K562 (cell line): ENCODE measurements around the gene RRBP1. TPM values are rescaled to one million over a fixed set of nuclear protein-coding genes. Genes with fewer than 3 reads are reported as not detected.

ENCODE experiments used
- ATAC-seq: fragments of 200-7000 bp; cut with Tn5 transposase; 3 replicates; pipeline ENCODE4 v1.9.1; 2020; ENCODE audit warnings: moderate library complexity
- BruUV-seq: library from RNA; stranded (reverse); fragments of 400-500 nt; replicated peaks from 2 replicates; lab custom pipeline; 2021; lab: Mats Ljungman, UMichigan
- CTCF ChIA-PET: fragments of 300-600 bp; formaldehyde crosslinking; extraction: SDS; loops from one replicate; lab custom pipeline; 2021; ENCODE audit warnings: low intra/inter-chr PET ratio; lab: Yijun Ruan, JAX
- POLR2A ChIA-PET: fragments of 300-600, 350-650 bp; sonication (Branson Sonifier 250); formaldehyde crosslinking; extraction: SDS; loops from one replicate; lab custom pipeline; 2021; ENCODE audit warnings: antibody characterized with exemption, inconsistent platforms; lab: Yijun Ruan, JAX
- DNase-seq, 4 experiments: peaks; one replicate each; pipeline versions ENCODE4 v3.0.0 to v3.0.0-alpha.2; 2011 to 2018; ENCODE audit warnings: low spot score in 3 of 4, mixed read lengths in 3 of 4; ENCODE audit errors: extremely low read depth in 1 of 4
- FAIRE-seq: peaks from 2 replicates; lab custom pipeline; 2011; peaks lifted over from hg19 to GRCh38; lab: Jason Lieb, UNC
- H2AFZ ChIP-seq: 2 replicates; pipeline ENCODE4 v1.6.0; 2011; ENCODE audit warnings: low read depth, low read length, control low read depth, inconsistent platforms
- H3K27ac ChIP-seq: fragments of 200-600 bp; 3 replicates; pipeline ENCODE4 v1.8.0; 2011; ENCODE audit warnings: low read depth, mild to moderate bottlenecking, control low read depth, inconsistent platforms, low read length, moderate library complexity, mixed read lengths; ENCODE audit errors: extremely low read depth
- H3K27me3 ChIP-seq, 2 experiments: fragments of 300-600 bp in 1 of 2; 2 replicates in 1 of 2; 3 replicates in 1 of 2; pipeline versions ENCODE4 v1.6.0 to v1.8.0; 2011; ENCODE audit warnings: inconsistent platforms in 2 of 2, low read length in 2 of 2, mild to moderate bottlenecking in 1 of 2, mixed read lengths in 1 of 2, moderate library complexity in 1 of 2; ENCODE audit not compliant: control insufficient read depth in 2 of 2, insufficient read depth in 2 of 2
- H3K36me3 ChIP-seq: fragments of 300-600 bp; 3 replicates; pipeline ENCODE4 v1.8.0; 2011; ENCODE audit warnings: mild to moderate bottlenecking, low read length, inconsistent platforms; ENCODE audit not compliant: control insufficient read depth, insufficient read depth
- H3K4me1 ChIP-seq, 2 experiments: fragments of 200-600 bp in 1 of 2; replicated peaks in 1 of 2; 2 replicates in 1 of 2; 3 replicates in 1 of 2; pipeline versions ENCODE4 v1.5.1 to v1.8.0; 2011; ENCODE audit warnings: inconsistent platforms in 2 of 2, low read length in 2 of 2, mild to moderate bottlenecking in 1 of 2, mixed read lengths in 1 of 2, moderate library complexity in 1 of 2; ENCODE audit not compliant: control insufficient read depth in 2 of 2, insufficient read depth in 2 of 2
- H3K4me2 ChIP-seq: 2 replicates; pipeline ENCODE4 v1.6.1; 2011; ENCODE audit warnings: low read length, control low read depth, inconsistent platforms, mixed read lengths; ENCODE audit not compliant: insufficient read depth
- H3K4me3 ChIP-seq: fragments of 200-600 bp; sonication (generic), shearing (Covaris generic); 2 replicates; pipeline ENCODE4 v1.5.1; 2016; ENCODE audit warnings: control low read depth, inconsistent platforms
- H3K79me2 ChIP-seq: fragments of 200-600 bp; 3 replicates; pipeline ENCODE4 v1.8.0; 2011; ENCODE audit warnings: low read length, inconsistent platforms; ENCODE audit not compliant: control insufficient read depth, insufficient read depth
- H3K9ac ChIP-seq, 2 experiments: 2 replicates each; pipeline versions ENCODE4 v1.6.0 to v1.6.1; 2011; ENCODE audit warnings: low read depth in 2 of 2, low read length in 2 of 2, control low read depth in 1 of 2, inconsistent platforms in 1 of 2, mild to moderate bottlenecking in 1 of 2, mixed read lengths in 1 of 2; ENCODE audit not compliant: insufficient read depth in 1 of 2
- H3K9me1 ChIP-seq: one replicate; pipeline ENCODE4 v1.6.0; 2011; ENCODE audit warnings: inconsistent platforms, mild to moderate bottlenecking, low read length, moderate library complexity; ENCODE audit not compliant: control insufficient read depth, insufficient read depth
- H3K9me3 ChIP-seq: replicated peaks from 2 replicates; pipeline ENCODE4 v1.5.1; 2011; ENCODE audit warnings: low read depth, low read length, inconsistent platforms; ENCODE audit not compliant: control insufficient read depth, insufficient read depth
- H4K20me1 ChIP-seq: replicated peaks from 2 replicates; pipeline ENCODE4 v1.6.1; 2011; ENCODE audit warnings: low read length, inconsistent platforms, mixed read lengths; ENCODE audit not compliant: control insufficient read depth, insufficient read depth
- ARID1B ChIP-seq: fragments of 450-650 bp; IDR thresholded peaks from 2 replicates; pipeline ENCODE4 v1.6.1; 2016; ENCODE audit warnings: antibody characterized with exemption, mild to moderate bottlenecking, inconsistent platforms
- HNRNPUL1 ChIP-seq: fragments of 200-400 bp; formaldehyde crosslinking; IDR thresholded peaks from 2 replicates; pipeline ENCODE4 v1.6.1; 2017; ENCODE audit warnings: low read length
- KLF10 ChIP-seq: fragments of 250-450 bp; sonication (Bioruptor Pico); IDR thresholded peaks from 2 replicates; pipeline ENCODE4 v1.6.1; 2021; ENCODE audit warnings: matching md5 sums
- KLF13 ChIP-seq: fragments of 450-650 bp; IDR thresholded peaks from 2 replicates; pipeline ENCODE4 v1.6.1; 2016; ENCODE audit warnings: missing genetic modification characterization, low read depth, mild to moderate bottlenecking, missing compliant biosample characterization, moderate library complexity, borderline replicate concordance
- KLF16 ChIP-seq: IDR thresholded peaks from 2 replicates; pipeline ENCODE4 v1.6.1; 2016; ENCODE audit warnings: antibody characterized with exemption
- NFIX ChIP-seq: fragments of 250-450 bp; sonication (Bioruptor Pico); IDR thresholded peaks from 2 replicates; pipeline ENCODE4 v1.4.0; 2020; ENCODE audit warnings: low read depth, mild to moderate bottlenecking, moderate library complexity
- NR2C2 ChIP-seq, 2 experiments: fragments of 200-800 bp in 1 of 2; sonication (Bioruptor generic) in 1 of 2; sonication (generic) in 1 of 2; formaldehyde crosslinking in 1 of 2; IDR thresholded peaks; 2 replicates each; pipeline versions ENCODE4 v1.6.1 to v1.8.0; 2016 to 2022; ENCODE audit warnings: mild to moderate bottlenecking in 1 of 2, missing compliant biosample characterization in 1 of 2, missing genetic modification characterization in 1 of 2, missing genetic modification reagents in 1 of 2
- RHOXF2B ChIP-seq: fragments of 250-450 bp; sonication (Bioruptor Pico); conservative IDR thresholded peaks from 2 replicates; pipeline ENCODE4 v1.5.1; 2021
- SIN3B ChIP-seq: fragments of 450-650 bp; IDR thresholded peaks from 2 replicates; pipeline ENCODE4 v1.6.1; 2017; ENCODE audit warnings: low read depth, mild to moderate bottlenecking, moderate library complexity
- SREBF1 ChIP-seq: fragments of 150-350 bp; IDR thresholded peaks from 2 replicates; pipeline ENCODE4 v1.6.1; 2014; ENCODE audit warnings: antibody characterized with exemption, low read depth, low read length, borderline replicate concordance
- ZBTB17 ChIP-seq: fragments of 450-650 bp; formaldehyde crosslinking; IDR thresholded peaks from 2 replicates; pipeline ENCODE4 v1.4.0; 2020; ENCODE audit warnings: mild to moderate bottlenecking
- ZC3H4 ChIP-seq: sonication (generic); formaldehyde crosslinking; IDR thresholded peaks from 2 replicates; pipeline ENCODE4 v1.9.0; 2021; ENCODE audit warnings: missing genetic modification reagents, borderline replicate concordance
- ZNF140 ChIP-seq: fragments of 250-450 bp; sonication (Bioruptor Pico); IDR thresholded peaks from 2 replicates; pipeline ENCODE4 v1.8.0; 2021; ENCODE audit warnings: moderate library complexity, mild to moderate bottlenecking, inconsistent platforms
- ZNF324 ChIP-seq: fragments of 250-450 bp; sonication (Bioruptor Pico); IDR thresholded peaks from 2 replicates; pipeline ENCODE4 v1.4.0; 2020; ENCODE audit warnings: mild to moderate bottlenecking
- ZNF431 ChIP-seq: sonication (generic); formaldehyde crosslinking; IDR thresholded peaks from 2 replicates; pipeline ENCODE4 v1.8.0; 2022; ENCODE audit warnings: mild to moderate bottlenecking, missing genetic modification reagents
- ZNF57 ChIP-seq: fragments of 450-650 bp; formaldehyde crosslinking; IDR thresholded peaks from 2 replicates; pipeline ENCODE4 v1.4.0; 2020; ENCODE audit warnings: mild to moderate bottlenecking, moderate library complexity
- ZNF77 ChIP-seq: fragments of 250-450 bp; sonication (Bioruptor Pico); IDR thresholded peaks from 2 replicates; pipeline ENCODE4 v1.5.0; 2020
- WGBS: fragments of 100-300 bp; shearing (Covaris generic); methylation state at CpG from one replicate; pipeline ENCODE4 v1.1.6; 2016; ENCODE audit warnings: low coverage, mixed read lengths; ENCODE audit not compliant: insufficient coverage; ENCODE audit errors: missing lambda C conversion rate; 5-methylcytosine and 5-hydroxymethylcytosine counted together
- in situ Hi-C: fragments of 300-500 bp; cut with MboI; formaldehyde crosslinking; loops from 4 replicates; pipeline ENCODE4 v1.15.0; 2018; ENCODE audit warnings: inconsistent platforms, mixed read lengths
- intact Hi-C: fragments of 100-400 bp; cut with micrococcal nuclease; formaldehyde crosslinking; loops from 2 replicates; pipeline ENCODE4 v1.14.2; 2022
- polyA plus RNA-seq, 8 experiments: library from polyadenylated mRNA; depleted of rRNA in 4 of 8; stranded (reverse) in 5 of 8; unstranded in 3 of 8; fragments of >200 nt; fragmentation: Nextera tagmentation in 2 of 8; fragmentation: Illumina TruSeq in 1 of 8; extraction: Ambion mirVana in 2 of 8; extraction: Trizol in 1 of 8; gene quantifications; 2 replicates each; pipeline versions ENCODE4 v1.2.1 to v1.2.3, GENCODE V29; 2011 to 2014; ENCODE audit warnings: inconsistent platforms in 1 of 8, missing spikeins in 1 of 8
- total RNA-seq, 7 experiments: library from RNA; depleted of rRNA in 6 of 7; stranded (reverse); fragments of >200 nt in 6 of 7; fragmentation: Illumina TruSeq in 2 of 7; extraction: Trizol in 2 of 7; gene quantifications; 2 replicates each; pipeline versions ENCODE4 v1.2.1 to v1.2.3, GENCODE V29; 2011 to 2021; ENCODE audit warnings: low replicate concordance in 1 of 7
- TF ChIP-seq, protein P1 (sequence below), 2 experiments: fragments of 250-450 bp in 1 of 2; fragments of 450-650 bp in 1 of 2; sonication (Bioruptor Pico) in 1 of 2; IDR thresholded peaks; 2 replicates each; pipeline versions ENCODE4 v1.6.1 to v1.8.0; 2016 to 2021; ENCODE audit warnings: mild to moderate bottlenecking in 2 of 2, moderate library complexity in 2 of 2, missing compliant biosample characterization in 1 of 2, missing genetic modification characterization in 1 of 2
- TF ChIP-seq, protein P2 (sequence below): fragments of 450-650 bp; formaldehyde crosslinking; IDR thresholded peaks from 2 replicates; pipeline ENCODE4 v1.4.0; 2020; ENCODE audit warnings: mild to moderate bottlenecking
- TF ChIP-seq, protein P3 (sequence below): fragments of 450-650 bp; formaldehyde crosslinking; conservative IDR thresholded peaks from 2 replicates; pipeline ENCODE4 v1.4.0; 2022; ENCODE audit warnings: mild to moderate bottlenecking, missing genetic modification characterization

Gene RRBP1
- total and polyA plus RNA-seq, 9 of the 15 experiments (the other 6 are each of a cell fraction or from before 2014, with no cell fraction given): 0.84 to 32.0 (median 17.6) TPM

DNA sequence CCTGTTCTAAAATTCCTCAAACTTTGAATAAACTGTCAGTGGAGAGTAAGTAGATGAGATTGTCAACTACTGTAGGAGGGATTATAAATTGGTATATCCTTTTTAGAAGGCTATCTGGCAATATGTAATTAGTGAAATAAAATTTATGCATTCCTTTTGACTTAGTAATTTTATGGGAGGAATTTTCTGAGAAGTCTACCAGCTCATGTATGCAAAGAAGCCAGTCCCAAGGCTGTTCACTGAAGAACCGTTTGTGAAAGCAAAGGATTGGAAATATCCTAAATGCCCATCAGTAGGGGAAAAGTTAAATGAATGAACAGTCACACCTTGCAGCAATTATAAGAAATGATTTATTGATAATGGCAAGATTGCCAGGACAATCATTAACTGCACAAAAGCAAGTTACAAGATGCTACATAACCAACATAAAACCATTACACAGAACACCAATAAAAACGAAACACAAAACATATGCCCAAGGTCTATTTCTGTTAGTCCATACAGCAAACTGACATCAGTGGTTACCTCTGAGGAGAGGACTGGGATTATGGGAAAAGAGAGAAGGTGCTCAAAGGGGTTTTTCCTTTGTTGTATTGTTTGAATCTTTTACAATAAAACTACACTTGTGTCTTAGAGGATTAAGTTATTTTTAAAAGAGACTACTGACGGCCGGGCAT lies 116.7 kb downstream of the RRBP1 start:
- H3K4me1 ChIP-seq: peaks cover 6 to 15% of the 10 kb centered on the region in 2 experiments; a peak in 4 of 5 replicates
- ATAC-seq: no peak
- TF ChIP-seq NR2C2 (CRISPR knock-in tag; IDR thresholded peaks at IDR 0.05) (no peak), NR2C2 (tag; IDR thresholded peaks at IDR 0.05) (no peak), ZNF57 (CRISPR knock-in tag) (no peak), ZC3H4 (CRISPR knock-in tag) (no peak), SREBF1 (no peak), KLF16 (no peak), ARID1B (no peak), HNRNPUL1 (no peak), SIN3B (no peak), ZNF77 (no peak), ZNF140 (CRISPR knock-in tag) (no peak), ZNF324 (CRISPR knock-in tag) (no peak), RHOXF2B (CRISPR knock-in tag) (no peak), ZBTB17 (CRISPR knock-in tag) (no peak), KLF13 (tag) (no peak), ZNF431 (CRISPR knock-in tag) (no peak), NFIX (CRISPR knock-in tag) (no peak), KLF10 (no peak)
- TF ChIP-seq, protein P1, sequence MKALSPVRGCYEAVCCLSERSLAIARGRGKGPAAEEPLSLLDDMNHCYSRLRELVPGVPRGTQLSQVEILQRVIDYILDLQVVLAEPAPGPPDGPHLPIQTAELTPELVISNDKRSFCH (CRISPR knock-in tag; IDR thresholded peaks at IDR 0.05): no peak
- TF ChIP-seq, protein P1 (tag; IDR thresholded peaks at IDR 0.05): no peak
- TF ChIP-seq, protein P2, sequence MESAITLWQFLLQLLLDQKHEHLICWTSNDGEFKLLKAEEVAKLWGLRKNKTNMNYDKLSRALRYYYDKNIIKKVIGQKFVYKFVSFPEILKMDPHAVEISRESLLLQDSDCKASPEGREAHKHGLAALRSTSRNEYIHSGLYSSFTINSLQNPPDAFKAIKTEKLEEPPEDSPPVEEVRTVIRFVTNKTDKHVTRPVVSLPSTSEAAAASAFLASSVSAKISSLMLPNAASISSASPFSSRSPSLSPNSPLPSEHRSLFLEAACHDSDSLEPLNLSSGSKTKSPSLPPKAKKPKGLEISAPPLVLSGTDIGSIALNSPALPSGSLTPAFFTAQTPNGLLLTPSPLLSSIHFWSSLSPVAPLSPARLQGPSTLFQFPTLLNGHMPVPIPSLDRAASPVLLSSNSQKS (CRISPR knock-in tag): no peak
- TF ChIP-seq, protein P3, sequence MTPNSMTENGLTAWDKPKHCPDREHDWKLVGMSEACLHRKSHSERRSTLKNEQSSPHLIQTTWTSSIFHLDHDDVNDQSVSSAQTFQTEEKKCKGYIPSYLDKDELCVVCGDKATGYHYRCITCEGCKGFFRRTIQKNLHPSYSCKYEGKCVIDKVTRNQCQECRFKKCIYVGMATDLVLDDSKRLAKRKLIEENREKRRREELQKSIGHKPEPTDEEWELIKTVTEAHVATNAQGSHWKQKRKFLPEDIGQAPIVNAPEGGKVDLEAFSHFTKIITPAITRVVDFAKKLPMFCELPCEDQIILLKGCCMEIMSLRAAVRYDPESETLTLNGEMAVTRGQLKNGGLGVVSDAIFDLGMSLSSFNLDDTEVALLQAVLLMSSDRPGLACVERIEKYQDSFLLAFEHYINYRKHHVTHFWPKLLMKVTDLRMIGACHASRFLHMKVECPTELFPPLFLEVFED (CRISPR knock-in tag): no peak
- no peaks in the 10 kb centered on the region for H4K20me1 ChIP-seq
- H3K4me2 ChIP-seq: no peak overlapping the region
- ChIA-PET POLR2A (no interaction called here), CTCF (no interaction called here)
- intact Hi-C loops (no loop called here), in situ Hi-C loops (no loop called here)
- H3K9me1 ChIP-seq: no peaks in the 10 kb centered on the region
- no peak overlapping the region for H3K4me3 ChIP-seq
- H3K27ac ChIP-seq: no peak overlapping the region
- H3K36me3 ChIP-seq: no peaks in the 10 kb centered on the region
- BruUV-seq: no TSS peak
- no peak overlapping the region for H2AFZ ChIP-seq
- H3K27me3 ChIP-seq: no peaks in the 10 kb centered on the region
- FAIRE-seq: no peak
- peaks cover 5% of the 10 kb centered on the region for H3K79me2 ChIP-seq
- DNase-seq: no peak
- H3K9ac ChIP-seq: no peak overlapping the region
- WGBS: 50% methylated on average over 4 of the region's 4 CpGs
- no peaks in the 10 kb centered on the region for H3K9me3 ChIP-seq
